Endometrial microvascular endothelial cells (primary cell): Measurements from ENCODE around the gene ASCL4. TPM values are rescaled to one million over a fixed set of nuclear protein-coding genes. Genes with fewer than 3 reads are reported as not detected.

Experiments
- in situ Hi-C: cut with HindIII; loops from 2 replicates; pipeline ENCODE4 v1.10.0; 2017; ENCODE audit warnings: low sequenced_read_pairs, low pct_unique_long_range_greater_than_20kb; ENCODE audit errors: inconsistent ontology term
- total RNA-seq: library from RNA; depleted of rRNA; stranded (reverse); fragments of >200 nt; gene quantifications from one replicate; pipeline ENCODE4 v1.2.3, GENCODE V29; 2015; ENCODE audit errors: inconsistent ontology term

ASCL4 gene
- total RNA-seq, 1 donor from 2014 or later = not detected

GRCh38 chr12:107775093-107775721 lies 703 bp downstream of the ASCL4 start:
- in situ Hi-C loops = no loop called here

GRCh38 chr12:107776171-107776570 lies 1.7 kb downstream of the ASCL4 start:
- in situ Hi-C loops = no loop called here

- in situ Hi-C loops = no loop called here
Observed at GRCh38 chr12:107778383-107779025, 4.0 kb downstream of the ASCL4 start.

- in situ Hi-C loops = no loop called here
Observed at GRCh38 chr12:107779077-107779831, 4.8 kb downstream of the ASCL4 start.

- in situ Hi-C loops = no loop called here
Observed at GRCh38 chr12:107780298-107780697, 5.8 kb downstream of the ASCL4 start.

- in situ Hi-C loops = no loop called here
Observed at GRCh38 chr12:107782067-107782466, 7.6 kb downstream of the ASCL4 start.

- in situ Hi-C loops = no loop called here
Observed at GRCh38 chr12:107783406-107784376, 9.2 kb downstream of the ASCL4 start.

GRCh38 chr12:107788281-107788680 lies 13.8 kb downstream of the ASCL4 start:
- in situ Hi-C loops = no loop called here

- in situ Hi-C loops = no loop called here
Observed at GRCh38 chr12:107788690-107789458, 14.4 kb downstream of the ASCL4 start.

GRCh38 chr12:107791465-107792089 lies 17.1 kb downstream of the ASCL4 start:
- in situ Hi-C loops = no loop called here

GRCh38 chr12:107794451-107794850 lies 19.9 kb downstream of the ASCL4 start:
- in situ Hi-C loops = no loop called here

GRCh38 chr12:107798580-107798979 lies 24.1 kb downstream of the ASCL4 start:
- in situ Hi-C loops = no loop called here

- in situ Hi-C loops = no loop called here
Observed at GRCh38 chr12:107801150-107801549, 26.6 kb downstream of the ASCL4 start.

- in situ Hi-C loops = no loop called here
Observed at GRCh38 chr12:107803092-107803491, 28.6 kb downstream of the ASCL4 start.

GRCh38 chr12:107805488-107806180 lies 31.1 kb downstream of the ASCL4 start:
- in situ Hi-C loops = no loop called here

- in situ Hi-C loops = no loop called here
Observed at GRCh38 chr12:107807471-107808150, 33.1 kb downstream of the ASCL4 start.

- in situ Hi-C loops = no loop called here
Observed at GRCh38 chr12:107817250-107817649, 42.7 kb downstream of the ASCL4 start.
